ENCODE results near the gene IVNS1ABP. TPM values are rescaled to one million over a fixed set of nuclear protein-coding genes. Genes with fewer than 3 reads are reported as not detected.

IVNS1ABP gene
- polyA plus RNA-seq, 2 of the 4 experiments (the other 2 are of a cell fraction): 71.4 to 72.0 TPM

DNA sequence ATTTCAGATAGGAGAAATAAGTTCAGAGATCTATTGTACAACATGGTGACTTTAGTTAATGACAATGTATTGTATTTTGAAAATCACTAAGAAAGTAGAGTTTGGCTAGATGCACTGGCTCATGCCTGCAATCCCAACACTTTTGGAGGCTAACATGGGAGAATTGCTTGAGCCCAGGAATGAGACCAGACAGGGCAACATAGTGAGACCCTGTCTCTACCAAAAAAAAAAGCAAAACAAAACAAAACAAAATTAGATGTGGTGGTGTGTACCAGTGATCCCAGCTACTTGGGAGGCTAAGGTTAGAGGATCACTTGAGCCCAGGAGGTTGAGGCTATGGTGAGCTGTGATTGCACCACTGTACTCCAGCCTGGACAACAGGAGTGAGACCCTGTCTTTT, 27.2 kb downstream of the IVNS1ABP start:
- H3K9me3 ChIP-seq: no peaks in the 10 kb centered on the region
- CTCF ChIA-PET: no interaction called here
- POLR2A ChIA-PET: no interaction called here
- DNase-seq (ENCODE audit: low read depth in 1 of 2, low spot score in 1 of 2) (no peak), FAIRE-seq (no peak), ATAC-seq (no peak)
- no peak overlapping the region for H3K4me2 ChIP-seq
- H3K4me3 ChIP-seq: no peak overlapping the region
- no peak overlapping the region for H3K27ac ChIP-seq
- H3K4me1 ChIP-seq: no peaks in the 10 kb centered on the region
- TF ChIP-seq HOXA7 (CRISPR knock-in tag; IDR thresholded peaks at IDR 0.05) (no peak), ESRRA (IDR thresholded peaks at IDR 0.05; ENCODE audit: borderline replicate concordance, low read length) (no peak), ZFP36 (IDR thresholded peaks at IDR 0.05; ENCODE audit: borderline replicate concordance, partially characterized antibody) (no peak), BHLHE40 (IDR thresholded peaks at IDR 0.05; ENCODE audit: low read depth, low read length) (no peak), SMC3 (IDR thresholded peaks at IDR 0.05) (no peak), ZNF302 (CRISPR knock-in tag; IDR thresholded peaks at IDR 0.05) (no peak), CBX8 (IDR thresholded peaks at IDR 0.05) (no peak), RARB (CRISPR knock-in tag; IDR thresholded peaks at IDR 0.05) (no peak), POLR2AphosphoS2 (conservative IDR thresholded peaks at IDR 0.05; ENCODE audit: low read length) (no peak), CHD2 (IDR thresholded peaks at IDR 0.05; ENCODE audit: low read length, partially characterized antibody) (no peak), RAD21 (conservative IDR thresholded peaks at IDR 0.05 in 1 of 2, IDR thresholded peaks at IDR 0.05 in 1 of 2) (no peak), HEYL (CRISPR knock-in tag; IDR thresholded peaks at IDR 0.05) (no peak), RNF2 (IDR thresholded peaks at IDR 0.05; ENCODE audit: borderline replicate concordance, low read depth) (no peak), FOXS1 (CRISPR knock-in tag; IDR thresholded peaks at IDR 0.05) (no peak), CHD4 (IDR thresholded peaks at IDR 0.05; ENCODE audit: borderline replicate concordance) (no peak)
- TF ChIP-seq, protein P1, sequence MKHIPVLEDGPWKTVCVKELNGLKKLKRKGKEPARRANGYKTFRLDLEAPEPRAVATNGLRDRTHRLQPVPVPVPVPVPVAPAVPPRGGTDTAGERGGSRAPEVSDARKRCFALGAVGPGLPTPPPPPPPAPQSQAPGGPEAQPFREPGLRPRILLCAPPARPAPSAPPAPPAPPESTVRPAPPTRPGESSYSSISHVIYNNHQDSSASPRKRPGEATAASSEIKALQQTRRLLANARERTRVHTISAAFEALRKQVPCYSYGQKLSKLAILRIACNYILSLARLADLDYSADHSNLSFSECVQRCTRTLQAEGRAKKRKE (CRISPR knock-in tag; IDR thresholded peaks at IDR 0.05; ENCODE audit: low read depth): no peak
- TF ChIP-seq, protein P2, sequence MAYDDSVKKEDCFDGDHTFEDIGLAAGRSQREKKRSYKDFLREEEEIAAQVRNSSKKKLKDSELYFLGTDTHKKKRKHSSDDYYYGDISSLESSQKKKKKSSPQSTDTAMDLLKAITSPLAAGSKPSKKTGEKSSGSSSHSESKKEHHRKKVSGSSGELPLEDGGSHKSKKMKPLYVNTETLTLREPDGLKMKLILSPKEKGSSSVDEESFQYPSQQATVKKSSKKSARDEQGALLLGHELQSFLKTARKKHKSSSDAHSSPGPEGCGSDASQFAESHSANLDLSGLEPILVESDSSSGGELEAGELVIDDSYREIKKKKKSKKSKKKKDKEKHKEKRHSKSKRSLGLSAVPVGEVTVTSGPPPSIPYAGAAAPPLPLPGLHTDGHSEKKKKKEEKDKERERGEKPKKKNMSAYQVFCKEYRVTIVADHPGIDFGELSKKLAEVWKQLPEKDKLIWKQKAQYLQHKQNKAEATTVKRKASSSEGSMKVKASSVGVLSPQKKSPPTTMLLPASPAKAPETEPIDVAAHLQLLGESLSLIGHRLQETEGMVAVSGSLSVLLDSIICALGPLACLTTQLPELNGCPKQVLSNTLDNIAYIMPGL (CRISPR knock-in tag; IDR thresholded peaks at IDR 0.05; ENCODE audit: borderline replicate concordance): no peak
- TF ChIP-seq, protein P3, sequence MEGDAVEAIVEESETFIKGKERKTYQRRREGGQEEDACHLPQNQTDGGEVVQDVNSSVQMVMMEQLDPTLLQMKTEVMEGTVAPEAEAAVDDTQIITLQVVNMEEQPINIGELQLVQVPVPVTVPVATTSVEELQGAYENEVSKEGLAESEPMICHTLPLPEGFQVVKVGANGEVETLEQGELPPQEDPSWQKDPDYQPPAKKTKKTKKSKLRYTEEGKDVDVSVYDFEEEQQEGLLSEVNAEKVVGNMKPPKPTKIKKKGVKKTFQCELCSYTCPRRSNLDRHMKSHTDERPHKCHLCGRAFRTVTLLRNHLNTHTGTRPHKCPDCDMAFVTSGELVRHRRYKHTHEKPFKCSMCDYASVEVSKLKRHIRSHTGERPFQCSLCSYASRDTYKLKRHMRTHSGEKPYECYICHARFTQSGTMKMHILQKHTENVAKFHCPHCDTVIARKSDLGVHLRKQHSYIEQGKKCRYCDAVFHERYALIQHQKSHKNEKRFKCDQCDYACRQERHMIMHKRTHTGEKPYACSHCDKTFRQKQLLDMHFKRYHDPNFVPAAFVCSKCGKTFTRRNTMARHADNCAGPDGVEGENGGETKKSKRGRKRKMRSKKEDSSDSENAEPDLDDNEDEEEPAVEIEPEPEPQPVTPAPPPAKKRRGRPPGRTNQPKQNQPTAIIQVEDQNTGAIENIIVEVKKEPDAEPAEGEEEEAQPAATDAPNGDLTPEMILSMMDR (IDR thresholded peaks at IDR 0.05): no peak
- TF ChIP-seq, protein P4, sequence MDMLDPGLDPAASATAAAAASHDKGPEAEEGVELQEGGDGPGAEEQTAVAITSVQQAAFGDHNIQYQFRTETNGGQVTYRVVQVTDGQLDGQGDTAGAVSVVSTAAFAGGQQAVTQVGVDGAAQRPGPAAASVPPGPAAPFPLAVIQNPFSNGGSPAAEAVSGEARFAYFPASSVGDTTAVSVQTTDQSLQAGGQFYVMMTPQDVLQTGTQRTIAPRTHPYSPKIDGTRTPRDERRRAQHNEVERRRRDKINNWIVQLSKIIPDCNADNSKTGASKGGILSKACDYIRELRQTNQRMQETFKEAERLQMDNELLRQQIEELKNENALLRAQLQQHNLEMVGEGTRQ (IDR thresholded peaks at IDR 0.05): no peak
- TF ChIP-seq, protein P5, sequence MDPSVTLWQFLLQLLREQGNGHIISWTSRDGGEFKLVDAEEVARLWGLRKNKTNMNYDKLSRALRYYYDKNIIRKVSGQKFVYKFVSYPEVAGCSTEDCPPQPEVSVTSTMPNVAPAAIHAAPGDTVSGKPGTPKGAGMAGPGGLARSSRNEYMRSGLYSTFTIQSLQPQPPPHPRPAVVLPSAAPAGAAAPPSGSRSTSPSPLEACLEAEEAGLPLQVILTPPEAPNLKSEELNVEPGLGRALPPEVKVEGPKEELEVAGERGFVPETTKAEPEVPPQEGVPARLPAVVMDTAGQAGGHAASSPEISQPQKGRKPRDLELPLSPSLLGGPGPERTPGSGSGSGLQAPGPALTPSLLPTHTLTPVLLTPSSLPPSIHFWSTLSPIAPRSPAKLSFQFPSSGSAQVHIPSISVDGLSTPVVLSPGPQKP (IDR thresholded peaks at IDR 0.05; ENCODE audit: low read depth, low read length): no peak

DNA sequence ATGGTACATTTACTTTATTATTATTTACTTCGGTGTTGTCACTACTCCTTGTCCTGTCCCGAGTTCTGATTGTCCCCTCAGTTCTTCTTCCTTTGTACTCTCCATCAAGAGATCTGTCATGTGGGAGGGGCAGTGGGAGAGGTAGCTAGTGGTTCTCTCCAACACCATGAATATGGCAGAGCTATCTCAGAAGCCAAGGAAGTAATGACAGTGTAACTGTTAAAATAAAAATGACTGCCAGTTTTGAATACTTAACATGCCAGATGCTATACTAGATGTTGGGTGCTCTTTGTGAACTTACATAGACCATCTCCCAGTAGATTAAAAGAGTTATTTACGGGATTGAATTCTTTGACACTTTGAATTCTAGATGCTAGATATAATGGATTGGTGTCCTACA, 28.6 kb downstream of the IVNS1ABP start:
- CTCF ChIA-PET: interaction anchor here (1.5 kb wide), 1 partner anchor 393 kb away, joined by 4 read pairs; no protein-coding TSS in a partner anchor
- 95% methylated on average over 3 of the region's 3 CpGs for WGBS (ENCODE audit: missing lambda C conversion rate)
- FAIRE-seq: no peak

More for the DNA sequence above, 28.6 kb downstream of the IVNS1ABP start:
- ATAC-seq: no peak
- POLR2A ChIA-PET: no interaction called here
- Histone ChIP-seq H3K4me2 (no peak overlapping the region), H3K4me3 (no peak overlapping the region), H3K27ac (no peak overlapping the region), H3K9me3 (no peaks in the 10 kb centered on the region), H3K4me1 (no peaks in the 10 kb centered on the region)
- no peak for DNase-seq (ENCODE audit: low read depth in 1 of 2, low spot score in 1 of 2)
- TF ChIP-seq CBX8 (IDR thresholded peaks at IDR 0.05) (no peak), JUNB (IDR thresholded peaks at IDR 0.05) (no peak), CHD2 (IDR thresholded peaks at IDR 0.05; ENCODE audit: low read length, partially characterized antibody) (no peak), GATA3 (IDR thresholded peaks at IDR 0.05; ENCODE audit: borderline replicate concordance) (no peak), SMC3 (IDR thresholded peaks at IDR 0.05) (no peak)
